ENCODE data around the gene CD244. TPM values are rescaled to one million over a fixed set of nuclear protein-coding genes. Genes with fewer than 3 reads are reported as not detected.

The CD244 gene
- total RNA-seq, 1 donor from 2014 or later = not detected

GRCh38 chr1:160807738-160808137 lies 54.9 kb downstream of the CD244 start:
- no peak for DNase-seq (ENCODE audit: low read depth, low spot score)

DNA sequence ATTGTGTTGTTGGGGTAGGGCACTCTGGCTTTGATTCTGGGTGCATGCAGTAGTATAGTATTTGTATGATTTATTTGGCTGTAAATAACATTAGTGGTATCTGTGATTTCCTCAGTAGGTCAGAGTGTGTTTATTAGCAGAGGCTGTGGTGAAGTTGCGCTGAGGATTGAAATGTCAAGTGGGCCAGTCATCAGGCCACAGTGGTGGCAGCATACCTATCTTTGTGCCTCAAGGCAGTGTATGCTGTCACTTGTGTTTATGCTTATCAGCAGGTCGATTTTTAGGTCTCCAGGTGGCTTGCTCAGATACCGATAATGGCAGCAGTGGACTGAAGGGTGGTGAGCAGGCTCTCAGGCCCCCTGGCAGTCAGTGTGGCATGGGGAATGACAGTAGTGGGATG lies 55.4 kb downstream of the CD244 start:
- no peak for DNase-seq (ENCODE audit: low read depth, low spot score)
- Mint-ChIP-seq H3K9me3 (peaks cover 20% of the 10 kb centered on the region), H3K4me3 (no peak overlapping the region), H3K27ac (ENCODE audit: unreplicated experiment) (no peak overlapping the region), H3K27me3 (ENCODE audit: low read depth) (peaks cover 14% of the 10 kb centered on the region), H3K36me3 (ENCODE audit: low read depth) (peaks cover 15% of the 10 kb centered on the region), H3K4me1 (no peaks in the 10 kb centered on the region)
- TF ChIP-seq, protein P1, sequence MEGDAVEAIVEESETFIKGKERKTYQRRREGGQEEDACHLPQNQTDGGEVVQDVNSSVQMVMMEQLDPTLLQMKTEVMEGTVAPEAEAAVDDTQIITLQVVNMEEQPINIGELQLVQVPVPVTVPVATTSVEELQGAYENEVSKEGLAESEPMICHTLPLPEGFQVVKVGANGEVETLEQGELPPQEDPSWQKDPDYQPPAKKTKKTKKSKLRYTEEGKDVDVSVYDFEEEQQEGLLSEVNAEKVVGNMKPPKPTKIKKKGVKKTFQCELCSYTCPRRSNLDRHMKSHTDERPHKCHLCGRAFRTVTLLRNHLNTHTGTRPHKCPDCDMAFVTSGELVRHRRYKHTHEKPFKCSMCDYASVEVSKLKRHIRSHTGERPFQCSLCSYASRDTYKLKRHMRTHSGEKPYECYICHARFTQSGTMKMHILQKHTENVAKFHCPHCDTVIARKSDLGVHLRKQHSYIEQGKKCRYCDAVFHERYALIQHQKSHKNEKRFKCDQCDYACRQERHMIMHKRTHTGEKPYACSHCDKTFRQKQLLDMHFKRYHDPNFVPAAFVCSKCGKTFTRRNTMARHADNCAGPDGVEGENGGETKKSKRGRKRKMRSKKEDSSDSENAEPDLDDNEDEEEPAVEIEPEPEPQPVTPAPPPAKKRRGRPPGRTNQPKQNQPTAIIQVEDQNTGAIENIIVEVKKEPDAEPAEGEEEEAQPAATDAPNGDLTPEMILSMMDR (conservative IDR thresholded peaks at IDR 0.05) = no peak

More at GRCh38 chr1:160807738-160808137, 54.9 kb downstream of the CD244 start:
- H3K4me3 Mint-ChIP-seq = no peak overlapping the region
- TF ChIP-seq, protein P1 (conservative IDR thresholded peaks at IDR 0.05) = no peak
- no peak overlapping the region for H3K27ac Mint-ChIP-seq (ENCODE audit: unreplicated experiment)
- H3K27me3 Mint-ChIP-seq (ENCODE audit: low read depth) = peaks cover 14% of the 10 kb centered on the region
- peaks cover 15% of the 10 kb centered on the region for H3K36me3 Mint-ChIP-seq (ENCODE audit: low read depth)
- no peaks in the 10 kb centered on the region for H3K4me1 Mint-ChIP-seq
- peaks cover 20% of the 10 kb centered on the region for H3K9me3 Mint-ChIP-seq

GRCh38 chr1:160806784-160807183 lies 55.9 kb downstream of the CD244 start:
- Mint-ChIP-seq H3K36me3 (ENCODE audit: low read depth) (peaks cover 15% of the 10 kb centered on the region), H3K4me3 (no peak overlapping the region), H3K4me1 (no peaks in the 10 kb centered on the region), H3K27ac (ENCODE audit: unreplicated experiment) (no peak overlapping the region), H3K9me3 (peaks cover 20% of the 10 kb centered on the region), H3K27me3 (ENCODE audit: low read depth) (peaks cover 14% of the 10 kb centered on the region)
- TF ChIP-seq, protein P1 (conservative IDR thresholded peaks at IDR 0.05) = no peak
- DNase-seq (ENCODE audit: low read depth, low spot score) = no peak

DNA sequence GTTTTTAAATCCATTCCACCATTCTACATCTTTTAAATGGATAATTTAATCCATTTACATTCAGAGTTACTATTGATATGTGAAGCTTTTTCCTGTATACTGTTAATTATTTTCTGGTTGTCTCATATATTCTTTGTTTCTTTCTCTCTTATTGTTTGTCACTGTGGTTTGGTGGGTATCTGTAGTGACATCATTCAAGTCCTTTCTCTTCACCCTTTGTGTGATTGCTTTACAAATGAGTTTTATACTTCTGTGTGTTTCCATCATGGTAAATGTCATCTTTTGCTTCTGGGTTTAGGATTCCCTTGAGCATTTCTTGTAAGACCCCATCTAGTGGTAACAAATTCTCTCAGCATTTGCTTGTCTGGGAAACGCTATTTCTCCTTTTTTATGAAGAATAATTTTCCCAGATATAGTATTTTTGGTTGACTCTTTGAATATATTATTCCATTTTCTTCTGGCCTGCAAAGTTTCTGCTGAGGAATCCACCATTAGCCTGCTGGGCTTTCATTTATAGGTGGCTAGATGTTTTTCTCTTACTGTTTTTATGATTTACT lies 56.5 kb downstream of the CD244 start:
- H3K27me3 Mint-ChIP-seq (ENCODE audit: low read depth) = peaks cover 14% of the 10 kb centered on the region
- H3K4me1 Mint-ChIP-seq = no peaks in the 10 kb centered on the region
- peaks cover 15% of the 10 kb centered on the region for H3K36me3 Mint-ChIP-seq (ENCODE audit: low read depth)
- TF ChIP-seq, protein P1 (conservative IDR thresholded peaks at IDR 0.05) = no peak
- no peak overlapping the region for H3K27ac Mint-ChIP-seq (ENCODE audit: unreplicated experiment)
- peaks cover 20% of the 10 kb centered on the region for H3K9me3 Mint-ChIP-seq
- DNase-seq (ENCODE audit: low read depth, low spot score) = no peak
- no peak overlapping the region for H3K4me3 Mint-ChIP-seq

GRCh38 chr1:160801836-160802580 lies 60.7 kb downstream of the CD244 start:
- Mint-ChIP-seq H3K4me3 (no peak overlapping the region), H3K27me3 (ENCODE audit: low read depth) (peaks cover 10% of the 10 kb centered on the region), H3K4me1 (no peaks in the 10 kb centered on the region), H3K36me3 (ENCODE audit: low read depth) (peaks cover 11% of the 10 kb centered on the region), H3K27ac (ENCODE audit: unreplicated experiment) (no peak overlapping the region), H3K9me3 (peaks cover 17% of the 10 kb centered on the region)
- DNase-seq (ENCODE audit: low read depth, low spot score) = no peak
- TF ChIP-seq, protein P1 (conservative IDR thresholded peaks at IDR 0.05) = no peak

All from neural crest cell (in vitro differentiated cells).